Activated CD8-positive, alpha-beta memory T cell treated with anti-CD3 and anti-CD28 coated beads, Interleukin-2, amount 50 U/mL, for 48 hours (primary cell): ENCODE data around the gene LIMK2.
"Not testable (repeated sequence)": the region's sequence is repeated elsewhere in the genome, so short reads cannot be mapped to it uniquely, and the experiment has no call there.

Experiments
- DNase-seq: peaks from one replicate; pipeline ENCODE4 v3.0.0-alpha.2; 2020

LIMK2 gene

GRCh38 chr22:31211862-31212730 is at the start of gene LIMK2:
Gene LIMK2 (plus strand): TSS chr22:31212298. CDS start chr22:31212409, 111 bp downstream.
- DNase-seq: peak; percentile 99

GRCh38 chr22:31170971-31171370 is 41.1 kb upstream of the LIMK2 start:
- no peak for DNase-seq

GRCh38 chr22:31171734-31172133 is 40.4 kb upstream of the LIMK2 start:
- not testable (repeated sequence) for DNase-seq

- no peak for DNase-seq
Measured at GRCh38 chr22:31173386-31174145, 38.5 kb upstream of the LIMK2 start.

- DNase-seq: no peak
Measured at GRCh38 chr22:31176923-31177322, 35.2 kb upstream of the LIMK2 start.

GRCh38 chr22:31177420-31178162 is 34.5 kb upstream of the LIMK2 start:
- DNase-seq: no peak

- DNase-seq: no peak
Measured at GRCh38 chr22:31178859-31179258, 33.2 kb upstream of the LIMK2 start.

GRCh38 chr22:31179345-31179744 is 32.8 kb upstream of the LIMK2 start:
- no peak for DNase-seq

GRCh38 chr22:31184015-31184414 is 28.1 kb upstream of the LIMK2 start:
- no peak for DNase-seq

GRCh38 chr22:31185056-31185455 is 27.0 kb upstream of the LIMK2 start:
- no peak for DNase-seq

- DNase-seq: no peak
Measured at GRCh38 chr22:31187627-31188026, 24.5 kb upstream of the LIMK2 start.

- no peak for DNase-seq
Measured at GRCh38 chr22:31192513-31192912, 19.6 kb upstream of the LIMK2 start.

- no peak for DNase-seq
Measured at GRCh38 chr22:31193092-31193491, 19.0 kb upstream of the LIMK2 start.

- DNase-seq: not testable (repeated sequence)
Measured at GRCh38 chr22:31194681-31195080, 17.4 kb upstream of the LIMK2 start.

- no peak for DNase-seq
Measured at GRCh38 chr22:31199187-31199586, 12.9 kb upstream of the LIMK2 start.

- DNase-seq: not testable (repeated sequence)
Measured at GRCh38 chr22:31204352-31204984, 7.6 kb upstream of the LIMK2 start.

- not testable (repeated sequence) for DNase-seq
Measured at GRCh38 chr22:31205059-31205458, 7.0 kb upstream of the LIMK2 start.

- not testable (repeated sequence) for DNase-seq
Measured at GRCh38 chr22:31206460-31206859, 5.6 kb upstream of the LIMK2 start.

GRCh38 chr22:31206896-31207687 is 5.0 kb upstream of the LIMK2 start:
- DNase-seq: no peak

GRCh38 chr22:31210556-31211421 is 1.3 kb upstream of the LIMK2 start:
- no peak for DNase-seq

- DNase-seq: no peak
Measured at GRCh38 chr22:31211482-31211861, 626 bp upstream of the LIMK2 start.
